VCaP (cell line): Measurements from ENCODE around the gene BICD1.

Experiments
- H3K27ac ChIP-seq: fragments of 450-650 bp; 2 replicates; pipeline ENCODE4 v1.5.1; 2017
- TF ChIP-seq, protein P1 (sequence below): fragments of 450-650 bp; conservative IDR thresholded peaks from 2 replicates; pipeline ENCODE4 v1.5.1; 2017; ENCODE audit warnings: mild to moderate bottlenecking, moderate library complexity

BICD1 gene

DNA sequence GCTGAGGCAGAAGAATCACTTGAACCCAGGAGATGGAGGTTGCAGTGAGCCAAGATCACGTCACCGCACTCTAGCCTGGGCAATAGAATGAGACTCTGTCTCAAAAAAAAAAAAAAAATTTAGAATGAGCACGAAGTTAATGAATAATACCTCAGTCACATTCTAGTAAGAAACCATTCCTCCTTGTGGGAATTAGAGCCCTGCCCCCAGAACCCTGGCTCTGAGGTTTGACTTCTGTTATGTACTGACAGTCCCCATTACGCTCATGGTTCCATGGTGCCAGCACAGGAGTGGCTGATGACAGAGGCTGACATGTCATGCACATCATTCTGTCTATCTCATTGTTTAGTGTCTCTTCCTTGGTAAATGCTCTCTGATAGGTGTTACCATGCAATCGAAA is 160.1 kb downstream of the BICD1 start:
- TF ChIP-seq, protein P1, sequence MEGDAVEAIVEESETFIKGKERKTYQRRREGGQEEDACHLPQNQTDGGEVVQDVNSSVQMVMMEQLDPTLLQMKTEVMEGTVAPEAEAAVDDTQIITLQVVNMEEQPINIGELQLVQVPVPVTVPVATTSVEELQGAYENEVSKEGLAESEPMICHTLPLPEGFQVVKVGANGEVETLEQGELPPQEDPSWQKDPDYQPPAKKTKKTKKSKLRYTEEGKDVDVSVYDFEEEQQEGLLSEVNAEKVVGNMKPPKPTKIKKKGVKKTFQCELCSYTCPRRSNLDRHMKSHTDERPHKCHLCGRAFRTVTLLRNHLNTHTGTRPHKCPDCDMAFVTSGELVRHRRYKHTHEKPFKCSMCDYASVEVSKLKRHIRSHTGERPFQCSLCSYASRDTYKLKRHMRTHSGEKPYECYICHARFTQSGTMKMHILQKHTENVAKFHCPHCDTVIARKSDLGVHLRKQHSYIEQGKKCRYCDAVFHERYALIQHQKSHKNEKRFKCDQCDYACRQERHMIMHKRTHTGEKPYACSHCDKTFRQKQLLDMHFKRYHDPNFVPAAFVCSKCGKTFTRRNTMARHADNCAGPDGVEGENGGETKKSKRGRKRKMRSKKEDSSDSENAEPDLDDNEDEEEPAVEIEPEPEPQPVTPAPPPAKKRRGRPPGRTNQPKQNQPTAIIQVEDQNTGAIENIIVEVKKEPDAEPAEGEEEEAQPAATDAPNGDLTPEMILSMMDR = no peak

DNA sequence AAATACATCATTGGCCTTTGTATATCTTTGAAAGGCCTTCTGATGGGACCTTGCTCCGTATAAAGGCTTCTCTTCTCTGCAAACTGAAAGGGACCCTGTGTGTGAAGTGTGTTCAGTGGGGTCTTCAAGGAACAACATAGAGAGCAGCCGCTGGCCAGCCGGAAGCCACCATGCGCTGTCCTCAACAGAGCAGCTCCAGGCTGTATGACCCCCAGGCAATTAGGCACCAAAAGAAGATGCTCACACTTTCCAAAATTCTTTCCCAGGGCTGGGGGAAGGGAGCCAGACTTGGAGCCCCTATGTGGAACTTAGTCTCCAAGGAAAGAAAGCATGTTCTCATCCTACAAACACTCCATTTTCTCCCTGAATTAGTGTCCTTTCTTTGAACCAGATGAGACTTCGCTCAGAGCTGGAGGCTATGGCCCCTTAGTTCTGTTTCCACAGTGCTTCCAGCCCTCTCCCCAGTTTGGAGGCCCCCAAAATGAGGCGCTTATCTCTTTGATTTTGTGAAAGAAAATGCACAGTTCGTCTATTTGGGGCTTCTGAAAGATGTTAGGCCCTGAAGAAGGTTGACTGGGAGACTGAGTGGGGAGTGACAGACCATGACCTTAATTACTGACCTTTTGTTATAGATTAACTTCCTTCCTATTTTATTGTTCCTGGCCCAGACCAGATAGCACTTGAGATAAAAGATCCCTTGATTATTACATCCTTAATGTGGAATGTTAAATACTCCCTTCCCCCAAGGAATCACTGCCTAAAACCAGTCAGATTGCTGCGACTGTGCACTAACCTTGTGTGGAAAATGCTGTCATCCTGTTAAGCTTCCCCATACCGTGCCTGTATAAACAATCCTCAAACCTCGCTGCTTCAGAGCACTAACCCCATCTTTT is 164.4 kb downstream of the BICD1 start:
- H3K27ac ChIP-seq = peak overlapping the region; percentile 99
- TF ChIP-seq, protein P1 = no peak

More for the DNA sequence above, 160.1 kb downstream of the BICD1 start:
- peak overlapping the region; percentile 99 for H3K27ac ChIP-seq

DNA sequence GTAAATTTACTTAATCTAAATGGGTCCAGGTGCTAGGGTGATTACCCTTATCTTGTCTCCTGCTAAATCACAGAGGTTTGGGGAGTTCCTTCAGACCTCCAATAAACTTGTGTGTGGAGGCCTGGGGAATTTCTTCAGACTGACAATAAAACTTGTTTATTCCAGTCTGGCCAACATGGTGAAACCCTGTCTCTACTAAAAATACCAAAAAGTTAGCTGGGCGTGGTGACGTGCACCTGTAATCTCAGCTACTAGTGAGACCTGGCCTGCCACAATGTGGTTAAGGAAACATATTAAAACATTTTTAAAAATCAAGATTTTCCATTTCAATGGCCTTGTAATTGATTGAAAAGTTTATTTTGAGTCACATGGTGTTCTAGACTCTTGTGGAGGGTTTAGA is 165.8 kb downstream of the BICD1 start:
- peak overlapping the region; percentile 99 for H3K27ac ChIP-seq
- TF ChIP-seq, protein P1 = no peak

DNA sequence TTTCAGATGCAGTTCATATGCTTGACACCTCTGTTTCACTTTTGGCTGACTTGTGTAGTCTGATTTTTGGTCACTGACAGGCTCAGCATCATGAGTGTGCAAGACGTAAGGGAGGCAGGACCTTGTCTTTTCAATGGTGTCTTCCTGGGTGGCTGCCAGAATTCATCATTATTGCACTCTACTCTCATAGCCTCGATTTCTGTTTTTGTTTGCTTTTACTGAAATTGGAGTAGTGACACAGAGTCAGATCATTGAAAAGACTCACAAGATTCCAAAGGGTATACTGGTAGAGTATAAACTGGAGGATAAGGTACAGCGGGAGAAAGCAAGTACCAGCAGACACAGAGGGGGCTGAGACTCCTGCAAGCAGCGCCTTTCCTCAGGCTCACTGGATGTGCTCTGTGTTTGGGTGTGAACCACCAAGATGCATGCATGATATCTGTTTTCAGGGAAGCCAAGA is 166.4 kb downstream of the BICD1 start:
- TF ChIP-seq, protein P1 = no peak
- peak overlapping the region; percentile 99 for H3K27ac ChIP-seq

DNA sequence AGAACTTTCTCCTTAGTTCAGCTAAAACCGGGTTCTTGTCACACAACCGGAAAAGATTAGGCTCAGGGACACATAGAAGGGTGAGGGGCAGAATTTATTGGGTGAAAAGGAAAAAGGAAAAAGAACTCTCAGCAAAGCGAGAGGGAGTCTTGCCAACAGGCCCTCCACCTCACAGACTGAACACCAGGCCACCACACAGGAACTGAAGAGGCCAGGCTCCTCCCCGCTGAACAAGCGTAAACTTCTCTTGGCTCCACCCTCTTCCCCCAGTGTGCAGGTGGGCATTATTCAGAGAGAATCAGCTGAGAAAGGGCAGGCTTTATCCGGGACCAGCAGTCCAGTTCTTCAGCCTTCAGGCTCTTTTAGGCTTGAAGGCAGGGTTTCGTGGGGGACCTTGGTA is 167.1 kb downstream of the BICD1 start:
- H3K27ac ChIP-seq = peak overlapping the region; percentile 99
- TF ChIP-seq, protein P1 = no peak

DNA sequence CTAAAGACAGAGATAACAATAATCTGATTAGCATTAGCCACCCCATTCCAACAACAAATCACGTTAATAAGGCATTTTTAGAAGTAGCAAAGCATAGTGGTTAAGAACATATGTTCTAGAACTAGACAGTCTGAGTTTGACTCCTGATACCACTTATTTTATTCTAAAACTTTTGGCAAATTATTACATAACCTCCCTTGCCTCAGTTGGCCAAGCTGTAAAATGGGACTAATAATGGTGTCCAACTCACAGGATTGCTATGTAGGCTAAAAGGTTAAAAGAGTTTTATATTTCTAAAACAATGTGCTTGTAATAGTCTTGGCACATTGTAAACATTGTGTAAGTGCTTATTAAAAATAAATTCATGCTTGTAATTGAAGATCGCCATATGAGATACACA is 168.0 kb downstream of the BICD1 start:
- TF ChIP-seq, protein P1 = no peak
- peak overlapping the region; percentile 99 for H3K27ac ChIP-seq

DNA sequence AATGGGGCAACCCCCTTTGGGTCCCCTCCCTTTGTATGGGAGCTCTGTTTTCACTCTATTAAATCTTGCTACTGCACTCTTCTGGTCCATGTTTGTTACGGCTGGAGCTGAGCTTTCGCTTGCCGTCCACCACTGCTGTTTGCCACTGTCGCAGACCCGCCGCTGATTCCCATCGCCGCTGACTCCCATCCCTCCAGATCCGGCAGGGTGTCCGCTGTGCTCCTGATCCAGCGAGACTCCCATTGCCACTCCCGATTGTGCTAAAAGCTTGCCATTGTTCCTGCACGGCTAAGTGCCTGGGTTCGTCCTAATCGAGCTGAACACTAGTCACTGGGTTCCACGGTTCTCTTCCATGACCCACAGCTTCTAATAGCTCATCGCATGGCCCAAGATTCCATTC is 168.9 kb downstream of the BICD1 start:
- H3K27ac ChIP-seq = peak overlapping the region; percentile 99

DNA sequence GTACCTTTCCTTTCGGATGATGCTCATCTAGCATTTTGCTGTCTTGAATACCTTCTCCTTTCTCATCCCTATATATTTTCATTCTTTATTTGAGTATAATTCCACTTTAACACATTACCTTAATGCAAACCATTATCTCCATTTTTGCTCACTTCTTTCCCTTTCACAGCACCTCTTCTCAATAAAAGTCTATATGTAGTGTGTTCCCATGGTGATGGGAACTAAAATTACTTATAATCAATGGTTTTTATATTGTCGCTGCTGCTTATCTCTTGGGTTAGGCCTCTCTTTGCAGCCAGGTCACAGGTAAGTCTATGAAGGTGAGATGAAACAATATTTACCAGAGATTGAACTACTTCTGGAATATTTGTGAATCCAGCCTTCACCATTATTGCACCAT is 171.1 kb downstream of the BICD1 start:
- TF ChIP-seq, protein P1 = no peak
- peak overlapping the region; percentile 99 for H3K27ac ChIP-seq
